Right renal cortex interstitium (tissue), 3 donors: ENCODE results near the gene TSC1. TPM values are rescaled to one million over a fixed set of nuclear protein-coding genes. Genes with fewer than 3 reads are reported as not detected.

Experiments used
- polyA plus RNA-seq, 3 donors: library from polyadenylated mRNA; unstranded; fragments of 120-200 nt; gene quantifications; one replicate each; pipeline ENCODE4 v1.2.1, GENCODE V29; 2013; ENCODE audit not compliant: insufficient read length in 3 of 3

Gene TSC1
- polyA plus RNA-seq, 3 donors, result 36.5 to 40.5 (median 38.5) TPM

Other genes with a start within 250 kb of the TSC1 start
- gene AK8, start 66.3 kb downstream of the TSC1 start, polyA plus RNA-seq, result 1 to 10 TPM; 3.2 to 3.8 (median 3.4) TPM
- gene SPACA9, start 65.7 kb downstream of the TSC1 start, polyA plus RNA-seq, result 1 to 10 TPM; 8.4 to 9.3 (median 9.3) TPM
- 1 to 10 TPM in 1 of 3 donors, under 1 TPM in 2; 0.72 to 1.3 (median 0.92) TPM for gene GFI1B, start 34.1 kb upstream of the TSC1 start, polyA plus RNA-seq
- 10 to 100 TPM; 62.3 to 64.2 (median 64.1) TPM for gene GTF3C5, start 86.4 kb upstream of the TSC1 start, polyA plus RNA-seq
- 1 to 10 TPM; 2.8 to 3.8 (median 3.2) TPM for gene CEL, start 117.4 kb upstream of the TSC1 start, polyA plus RNA-seq
- gene RALGDS, start 176.6 kb upstream of the TSC1 start, polyA plus RNA-seq, result 10 to 100 TPM; 32.3 to 32.7 (median 32.5) TPM
- 1 to 10 TPM; 1.3 to 1.6 (median 1.6) TPM for gene GBGT1, start 219.3 kb upstream of the TSC1 start, polyA plus RNA-seq